Medulla oblongata (tissue), 1 donor: ENCODE data around the gene AGPAT3.

Source experiments
- DNase-seq: peaks from one replicate; pipeline ENCODE4 v3.0.0-alpha.2; 2015; ENCODE audit errors: extremely low spot score

The AGPAT3 gene

DNA sequence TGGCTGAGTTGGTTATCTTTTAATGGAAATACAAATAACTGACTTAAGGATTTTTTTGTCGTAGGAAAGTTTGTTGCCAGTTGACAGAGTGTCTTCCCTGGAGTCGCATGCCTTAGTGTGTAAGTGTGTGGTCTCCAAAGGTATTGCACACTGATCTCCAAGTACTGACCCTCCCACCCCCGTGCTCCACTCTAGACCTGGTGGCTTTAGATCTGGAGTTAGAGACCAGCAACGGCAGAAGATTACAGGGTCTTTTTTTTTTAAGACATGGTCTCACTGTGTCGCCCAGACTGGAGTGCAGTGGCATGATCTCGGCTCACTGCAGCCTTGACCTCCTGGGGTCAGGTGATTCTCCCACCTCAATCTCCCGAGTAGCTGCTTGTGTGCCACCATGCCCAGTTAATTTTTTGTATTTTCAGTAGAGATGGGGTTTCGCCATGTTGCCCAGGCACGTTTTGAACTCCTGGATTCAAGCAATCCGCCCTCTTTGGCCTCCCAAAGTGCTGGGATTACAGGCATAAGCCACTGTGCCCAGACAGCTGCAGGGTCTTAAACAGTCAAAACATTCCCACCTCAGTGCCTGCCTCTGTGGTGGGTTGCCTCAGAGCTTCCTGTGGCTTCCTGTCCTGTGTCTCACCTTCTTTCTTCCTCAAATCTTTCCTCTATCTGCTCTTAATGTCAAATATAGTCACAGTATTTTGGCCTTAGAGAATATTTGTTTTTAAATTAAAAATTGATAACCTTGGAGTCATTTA is 154.0 kb downstream of the AGPAT3 start:
- DNase-seq: no peak

DNA sequence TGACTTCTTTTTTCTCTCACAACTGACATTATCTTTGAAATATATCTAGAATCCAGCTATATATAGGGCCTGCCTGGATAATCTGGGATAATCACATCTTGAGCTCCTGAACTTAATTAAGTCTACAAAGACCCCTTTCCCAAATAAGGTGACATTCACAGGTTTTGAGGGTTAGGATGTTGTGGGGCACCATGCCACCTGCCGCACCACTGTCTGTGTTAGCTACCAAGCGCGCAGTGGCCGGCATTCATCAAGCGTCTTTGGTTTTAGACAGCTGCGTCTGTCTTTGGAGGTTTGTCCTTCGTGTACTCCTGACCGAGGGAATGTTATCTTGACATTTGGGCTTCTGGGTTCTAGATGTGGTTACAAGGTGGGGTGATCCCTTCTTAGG is 154.5 kb downstream of the AGPAT3 start:
- no peak for DNase-seq

DNA sequence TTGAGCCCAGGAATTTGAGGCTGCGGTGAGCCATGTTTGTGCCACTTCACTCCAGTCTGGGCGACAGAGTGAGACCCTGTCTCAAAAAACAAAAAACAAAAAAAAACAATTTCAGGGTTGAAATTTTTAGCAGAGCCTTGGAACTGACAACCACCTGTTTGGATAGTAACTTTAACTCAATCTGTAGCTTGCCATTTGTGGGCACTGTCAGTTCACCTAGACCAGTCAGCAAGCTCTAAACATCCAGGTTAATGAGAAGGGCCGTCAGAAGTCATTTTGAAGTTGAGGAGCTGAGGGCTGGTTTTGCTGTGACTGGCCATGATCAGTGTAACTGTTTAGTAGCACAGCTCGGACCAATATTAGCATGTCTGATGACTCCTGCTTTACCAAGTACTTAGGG is 155.5 kb downstream of the AGPAT3 start:
- no peak for DNase-seq

DNA sequence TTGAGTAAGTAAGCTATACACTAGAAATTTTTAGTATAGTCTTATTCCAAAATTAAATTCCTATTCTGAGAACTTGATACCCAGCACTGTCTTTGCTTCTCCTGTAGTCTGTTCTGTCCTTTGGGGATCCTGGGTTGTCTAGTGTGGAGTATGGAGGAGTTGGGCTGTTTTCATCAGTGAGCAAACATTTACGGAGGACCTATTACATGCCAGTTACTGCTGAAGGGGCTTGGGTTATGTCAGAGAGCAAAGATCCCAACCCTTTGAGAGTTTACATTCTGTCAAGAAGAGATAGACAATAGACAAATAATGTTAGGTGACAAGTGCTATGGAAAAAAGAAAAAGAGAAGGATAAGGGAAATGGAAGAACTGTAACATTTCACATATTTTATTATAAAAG is 156.0 kb downstream of the AGPAT3 start:
- DNase-seq: no peak

DNA sequence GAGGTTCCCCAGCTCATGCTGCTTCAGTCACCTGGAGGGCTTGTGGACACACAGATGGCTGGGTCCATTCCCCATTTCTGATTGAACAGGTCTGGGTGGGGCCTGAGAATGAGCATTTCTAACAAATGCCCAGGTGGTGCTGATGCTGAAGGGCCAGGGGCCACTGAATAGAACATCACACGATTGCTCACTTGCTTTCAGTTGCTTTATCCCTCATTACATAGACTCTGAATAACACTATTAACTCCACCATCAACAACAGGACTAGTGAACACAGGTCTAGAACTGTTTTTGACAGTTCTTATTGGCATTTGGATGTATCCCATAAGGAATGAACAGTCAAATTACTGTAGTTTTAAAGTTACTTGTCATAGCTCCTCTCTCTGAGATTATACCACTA is 159.2 kb downstream of the AGPAT3 start:
- no peak for DNase-seq

DNA sequence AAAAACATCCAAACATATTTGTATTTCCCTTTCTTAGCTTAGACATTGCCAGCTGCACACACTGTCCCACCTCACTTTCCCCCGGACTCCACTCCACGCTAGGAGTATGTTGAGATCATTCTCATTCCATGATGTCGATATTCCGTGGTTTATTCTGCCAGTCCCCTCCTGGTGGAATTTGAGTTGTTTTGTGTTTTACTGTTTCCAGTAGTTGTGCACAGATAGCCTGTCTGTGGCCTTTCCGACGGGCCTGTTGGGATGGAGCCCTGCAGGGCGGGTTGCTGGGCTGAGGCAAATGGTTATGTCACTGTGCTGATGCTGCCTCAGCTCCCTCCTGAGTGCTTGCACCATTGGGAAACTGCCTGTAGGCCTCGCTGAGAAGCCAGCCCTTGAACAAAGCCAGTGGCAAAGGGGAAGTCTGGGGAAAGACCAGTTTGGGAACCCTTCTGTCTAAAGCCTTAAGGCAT is 159.9 kb downstream of the AGPAT3 start:
- DNase-seq: peak; percentile 80

DNA sequence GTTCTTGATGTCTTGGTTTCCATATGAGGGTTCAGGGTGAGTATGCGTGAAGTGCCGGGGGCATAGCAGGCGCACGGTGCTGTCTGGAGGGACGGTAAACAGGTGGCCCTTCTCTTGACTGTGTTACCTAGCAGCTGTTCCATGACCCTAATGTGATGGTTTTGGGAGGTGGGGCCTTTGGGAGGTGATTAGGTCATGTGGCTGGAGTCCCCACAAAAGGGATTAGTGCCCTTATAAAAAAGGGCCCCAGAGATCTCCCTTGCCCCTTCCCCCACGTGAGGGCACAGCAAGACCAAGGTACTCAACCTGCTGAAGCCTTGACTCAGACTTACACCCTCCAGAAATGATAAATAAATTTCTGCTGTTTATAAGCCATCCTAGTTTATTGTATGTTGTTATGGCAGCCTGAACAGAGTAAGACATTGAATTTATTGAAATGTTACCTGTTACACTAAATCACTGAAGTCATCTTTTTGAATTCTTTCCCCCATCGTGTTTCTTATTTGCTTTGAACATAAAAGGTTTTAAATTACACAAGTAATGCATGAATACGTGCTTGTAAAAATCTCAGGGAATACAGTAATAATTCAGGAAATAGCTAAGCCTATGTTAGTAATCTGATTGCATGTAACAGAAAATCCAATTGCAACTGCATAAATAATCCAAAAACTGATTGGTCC is 162.7 kb downstream of the AGPAT3 start:
- no peak for DNase-seq

DNA sequence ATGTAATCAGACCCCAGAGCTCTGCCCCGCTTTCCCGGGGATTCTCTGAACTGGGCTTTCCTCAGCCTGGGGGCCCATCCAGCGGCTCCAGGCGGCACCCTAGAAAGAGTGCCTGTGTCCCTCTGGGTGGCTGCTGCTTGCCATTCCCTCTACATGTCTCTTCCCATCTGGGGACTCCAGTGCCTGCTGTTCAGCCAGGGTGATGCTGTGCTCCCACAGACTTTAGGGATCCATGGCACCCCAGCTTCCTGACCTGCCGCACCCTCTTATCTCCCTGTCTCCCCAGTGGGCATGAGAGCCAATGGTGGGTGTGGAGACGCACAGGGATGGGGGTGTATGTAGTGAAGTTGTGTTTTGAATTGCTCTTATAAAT is 163.2 kb downstream of the AGPAT3 start:
- DNase-seq: no peak

DNA sequence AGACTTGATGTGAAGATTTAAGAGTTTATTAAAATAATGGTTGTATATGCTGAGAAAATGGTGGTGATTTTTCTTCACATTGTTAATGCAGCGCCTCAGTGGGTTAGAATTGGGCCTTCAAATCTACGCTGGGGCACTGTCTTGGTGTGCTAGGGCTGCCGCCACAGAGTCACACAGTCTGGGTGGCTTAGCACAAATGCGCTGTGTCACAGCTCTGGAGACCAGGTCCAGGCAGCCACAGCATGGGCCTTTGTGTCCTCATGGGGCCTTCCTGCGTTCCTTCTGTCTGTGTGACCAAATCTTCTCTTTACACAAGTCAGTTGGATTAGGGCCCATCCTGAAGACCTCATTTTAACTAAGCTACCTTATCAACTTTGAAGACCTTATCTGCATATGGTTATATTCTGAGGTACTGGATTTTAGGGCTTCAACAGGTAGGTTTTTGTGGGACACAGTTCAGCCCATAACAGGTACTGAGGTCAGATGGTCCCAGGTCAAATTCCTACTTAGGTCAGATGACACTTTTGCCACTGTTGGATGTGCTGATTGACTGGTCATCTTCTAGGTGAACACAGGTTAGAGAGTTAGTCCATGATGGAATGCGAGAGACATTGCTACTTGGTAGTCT is 164.6 kb downstream of the AGPAT3 start:
- no peak for DNase-seq

DNA sequence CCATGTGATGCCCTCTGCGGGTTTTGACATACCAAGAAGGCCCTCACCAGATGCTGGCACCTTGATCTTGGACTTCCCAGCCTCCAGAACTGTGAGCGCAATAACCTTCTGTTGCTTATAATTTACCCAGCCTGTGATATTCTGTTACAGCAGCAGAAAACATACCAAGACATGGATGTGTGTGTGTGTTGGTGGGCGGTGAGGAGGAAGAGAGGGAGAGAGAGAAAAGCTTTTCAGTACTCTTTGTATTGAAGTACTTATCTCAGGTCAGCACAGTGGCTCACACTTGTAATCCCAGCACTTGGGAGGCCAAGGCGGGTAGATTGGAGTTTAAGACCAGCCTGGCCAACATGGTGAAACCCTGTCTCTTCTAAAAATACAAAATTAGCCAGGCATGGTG is 170.2 kb downstream of the AGPAT3 start:
- no peak for DNase-seq
